Activated naive CD8-positive, alpha-beta T cell (primary cell): Measurements from ENCODE around the gene KIRREL3.

Experiments
- H3K27ac Mint-ChIP-seq: one replicate; pipeline ENCODE4 v1.8.0; 2021; ENCODE audit warnings: mixed read lengths
- H3K27me3 Mint-ChIP-seq: one replicate; pipeline ENCODE4 v1.8.0; 2021; ENCODE audit warnings: mixed read lengths
- H3K36me3 Mint-ChIP-seq: one replicate; pipeline ENCODE4 v1.8.0; 2021; ENCODE audit warnings: mixed read lengths
- H3K4me1 Mint-ChIP-seq: one replicate; pipeline ENCODE4 v1.8.0; 2021; ENCODE audit warnings: low read depth, mixed read lengths
- H3K4me3 Mint-ChIP-seq: one replicate; pipeline ENCODE4 v1.8.0; 2021; ENCODE audit warnings: mild to moderate bottlenecking, mixed read lengths
- H3K9me3 Mint-ChIP-seq: one replicate; pipeline ENCODE4 v1.8.0; 2021; ENCODE audit warnings: low read depth, mixed read lengths

Gene KIRREL3

DNA sequence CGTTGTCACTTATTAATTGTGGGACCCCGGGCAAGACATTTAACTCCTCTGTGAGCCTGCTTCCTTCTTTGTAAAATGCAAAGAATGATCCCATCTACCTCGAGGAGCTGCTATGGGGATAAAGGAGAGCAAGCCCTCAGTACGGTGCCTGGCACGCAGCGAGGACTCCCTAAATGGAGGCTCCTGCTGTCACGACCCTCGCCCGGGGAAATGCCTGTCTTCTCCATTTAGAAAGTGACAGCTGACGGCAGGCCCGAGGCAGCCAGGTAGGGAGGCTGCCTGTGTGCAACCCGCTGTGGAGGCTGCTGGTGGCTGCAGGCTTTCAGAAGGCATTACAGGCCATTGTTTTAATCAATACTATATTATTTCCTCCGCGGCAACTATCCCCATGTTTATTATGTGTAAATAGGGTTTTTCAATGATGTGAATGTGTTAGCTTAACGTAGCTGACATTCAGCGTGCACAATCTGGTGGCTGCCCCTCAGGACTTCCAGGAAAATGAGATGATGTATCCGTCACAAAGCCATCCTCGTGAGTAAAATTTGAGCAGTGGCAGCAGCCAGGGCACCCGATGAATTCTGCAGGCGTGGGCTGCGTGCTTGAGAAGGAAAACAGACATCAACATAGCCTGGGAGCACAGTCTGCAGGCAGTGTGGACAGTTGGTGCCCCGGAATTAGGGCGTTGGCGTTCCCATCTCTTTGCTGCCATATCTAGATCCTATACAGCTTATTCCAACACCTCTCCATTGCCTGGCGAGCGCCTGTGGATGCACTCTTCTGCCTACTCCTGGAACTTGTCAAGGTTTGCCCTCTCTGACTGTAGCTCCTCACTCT lies 416.8 kb downstream of the KIRREL3 start:
- no peak overlapping the region for H3K27ac Mint-ChIP-seq
- no peaks in the 10 kb centered on the region for H3K4me1 Mint-ChIP-seq
- H3K36me3 Mint-ChIP-seq: no peaks in the 10 kb centered on the region
- H3K27me3 Mint-ChIP-seq: no peaks in the 10 kb centered on the region
- H3K4me3 Mint-ChIP-seq: no peak overlapping the region
- no peaks in the 10 kb centered on the region for H3K9me3 Mint-ChIP-seq

DNA sequence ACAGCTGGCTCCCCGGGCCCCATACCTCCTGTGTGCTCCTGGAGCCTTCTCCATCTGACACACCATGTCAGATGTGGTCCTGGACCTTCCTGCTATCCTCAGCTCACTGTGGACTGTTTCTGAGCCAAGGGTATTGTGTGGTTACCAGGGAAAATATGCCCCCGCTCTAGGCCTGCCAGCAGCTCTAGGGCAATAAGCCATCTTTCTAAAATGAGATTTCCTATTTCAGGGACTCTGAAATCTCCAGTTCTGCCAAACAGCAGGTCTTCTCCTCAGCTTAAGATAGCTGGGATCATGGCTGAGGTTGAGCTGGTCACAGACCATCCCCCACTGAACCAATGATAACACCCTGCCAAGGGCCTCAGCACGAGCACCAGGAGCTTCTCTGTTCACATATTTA lies 417.5 kb downstream of the KIRREL3 start:
- Mint-ChIP-seq H3K27ac (no peak overlapping the region), H3K4me1 (no peaks in the 10 kb centered on the region), H3K36me3 (no peaks in the 10 kb centered on the region), H3K27me3 (no peaks in the 10 kb centered on the region), H3K9me3 (no peaks in the 10 kb centered on the region), H3K4me3 (no peak overlapping the region)

DNA sequence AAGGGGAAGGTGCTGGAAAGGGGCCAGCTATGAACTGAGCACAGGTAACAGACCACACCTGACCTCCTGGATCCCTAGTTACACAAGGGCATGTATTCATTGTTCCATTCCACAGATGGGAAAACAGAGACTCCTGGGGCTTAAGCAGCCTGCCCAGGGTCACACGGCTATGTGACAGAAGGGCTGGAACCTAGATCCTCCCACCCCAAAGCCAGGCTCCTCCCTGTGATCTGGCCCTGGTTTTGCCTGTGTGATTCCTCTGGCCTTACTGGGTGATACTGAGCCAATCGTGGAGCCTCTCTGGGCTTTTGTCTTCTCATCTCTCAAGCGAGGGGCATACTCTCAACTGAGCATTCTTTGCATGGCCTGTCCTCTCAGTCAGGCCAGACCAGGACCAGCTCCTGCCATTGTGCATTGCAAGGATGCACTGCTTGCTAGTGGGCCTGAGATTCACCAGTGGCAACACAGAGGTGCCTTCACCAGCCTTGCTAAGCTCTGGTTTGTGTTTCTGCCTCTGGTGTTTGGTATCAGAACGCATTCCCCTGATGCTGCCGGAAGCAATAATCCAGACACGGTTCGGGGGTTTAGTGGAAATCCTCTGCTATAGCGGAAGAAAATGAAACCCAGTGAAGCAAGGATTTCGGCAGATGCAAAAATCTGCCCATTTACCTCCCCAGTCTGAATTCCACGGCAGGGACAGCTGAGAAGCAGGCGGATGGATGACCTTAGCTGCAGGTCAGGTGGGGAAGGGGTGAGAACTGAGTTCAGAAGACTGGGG lies 418.5 kb downstream of the KIRREL3 start:
- Mint-ChIP-seq H3K4me3 (no peak overlapping the region), H3K9me3 (no peaks in the 10 kb centered on the region), H3K4me1 (no peaks in the 10 kb centered on the region), H3K27ac (no peak overlapping the region), H3K27me3 (no peaks in the 10 kb centered on the region), H3K36me3 (no peaks in the 10 kb centered on the region)

DNA sequence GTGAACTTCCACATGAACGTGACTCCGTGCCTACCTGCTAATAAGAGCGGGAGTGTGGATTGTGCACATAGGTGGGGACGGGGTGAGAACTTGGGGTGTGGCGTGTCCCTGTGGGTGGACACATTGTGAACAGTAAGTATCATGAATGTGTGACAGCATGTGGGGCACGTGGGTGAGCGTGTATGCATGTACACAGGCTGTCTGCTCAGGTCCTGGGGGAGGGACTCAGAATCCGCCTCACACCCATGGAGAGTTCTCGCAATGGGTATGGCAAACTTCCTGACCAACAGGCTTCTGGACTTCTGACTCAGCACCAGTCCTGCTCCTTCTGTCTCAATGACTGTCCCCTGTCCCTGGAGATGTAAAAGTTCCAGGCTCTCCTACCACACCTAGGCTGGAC lies 422.1 kb downstream of the KIRREL3 start:
- Mint-ChIP-seq H3K4me1 (no peaks in the 10 kb centered on the region), H3K9me3 (no peaks in the 10 kb centered on the region), H3K27me3 (no peaks in the 10 kb centered on the region), H3K36me3 (no peaks in the 10 kb centered on the region), H3K27ac (no peak overlapping the region), H3K4me3 (no peak overlapping the region)

DNA sequence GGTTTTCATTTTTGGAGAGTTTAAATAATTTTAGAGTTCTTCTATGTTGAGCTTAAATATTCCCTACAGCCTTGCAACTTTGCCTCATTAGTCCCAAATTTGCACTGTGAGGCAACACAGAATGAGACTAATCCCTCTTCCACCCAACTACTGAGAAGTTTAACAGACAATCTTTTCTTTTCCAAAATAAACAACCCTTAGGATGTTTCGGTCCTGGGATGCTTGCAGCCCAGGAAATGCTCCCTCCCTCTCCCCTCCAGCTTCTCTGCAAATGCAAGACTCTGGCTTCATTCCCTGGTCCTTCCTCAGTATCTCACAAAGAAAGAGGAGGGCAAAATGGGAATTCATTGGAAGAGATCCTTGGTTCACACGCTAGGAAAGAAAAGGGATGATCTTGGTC lies 422.5 kb downstream of the KIRREL3 start:
- no peak overlapping the region for H3K27ac Mint-ChIP-seq
- no peak overlapping the region for H3K4me3 Mint-ChIP-seq
- H3K36me3 Mint-ChIP-seq: no peaks in the 10 kb centered on the region
- no peaks in the 10 kb centered on the region for H3K27me3 Mint-ChIP-seq
- no peaks in the 10 kb centered on the region for H3K9me3 Mint-ChIP-seq
- no peaks in the 10 kb centered on the region for H3K4me1 Mint-ChIP-seq

DNA sequence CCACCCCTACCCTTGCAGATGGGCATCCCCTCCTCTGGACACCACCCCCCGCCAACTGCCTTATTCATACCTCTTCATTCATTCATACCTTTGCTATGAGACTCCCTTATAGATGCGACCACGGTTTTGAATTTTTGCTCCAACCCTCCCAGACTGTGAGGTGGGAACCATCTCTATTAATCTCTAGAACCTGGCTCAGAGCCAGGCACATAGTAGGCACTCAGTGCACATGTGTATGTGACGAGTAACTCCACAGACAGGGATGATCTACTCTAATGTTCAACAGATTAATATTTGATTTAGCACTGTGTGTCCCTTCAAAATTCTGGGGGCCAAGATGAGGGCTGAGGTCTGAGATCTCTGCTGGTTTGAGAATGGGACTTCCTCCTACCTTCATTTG lies 424.7 kb downstream of the KIRREL3 start:
- no peaks in the 10 kb centered on the region for H3K9me3 Mint-ChIP-seq
- H3K4me3 Mint-ChIP-seq: no peak overlapping the region
- H3K4me1 Mint-ChIP-seq: no peaks in the 10 kb centered on the region
- H3K36me3 Mint-ChIP-seq: no peaks in the 10 kb centered on the region
- no peak overlapping the region for H3K27ac Mint-ChIP-seq
- peaks cover 9% of the 10 kb centered on the region for H3K27me3 Mint-ChIP-seq

DNA sequence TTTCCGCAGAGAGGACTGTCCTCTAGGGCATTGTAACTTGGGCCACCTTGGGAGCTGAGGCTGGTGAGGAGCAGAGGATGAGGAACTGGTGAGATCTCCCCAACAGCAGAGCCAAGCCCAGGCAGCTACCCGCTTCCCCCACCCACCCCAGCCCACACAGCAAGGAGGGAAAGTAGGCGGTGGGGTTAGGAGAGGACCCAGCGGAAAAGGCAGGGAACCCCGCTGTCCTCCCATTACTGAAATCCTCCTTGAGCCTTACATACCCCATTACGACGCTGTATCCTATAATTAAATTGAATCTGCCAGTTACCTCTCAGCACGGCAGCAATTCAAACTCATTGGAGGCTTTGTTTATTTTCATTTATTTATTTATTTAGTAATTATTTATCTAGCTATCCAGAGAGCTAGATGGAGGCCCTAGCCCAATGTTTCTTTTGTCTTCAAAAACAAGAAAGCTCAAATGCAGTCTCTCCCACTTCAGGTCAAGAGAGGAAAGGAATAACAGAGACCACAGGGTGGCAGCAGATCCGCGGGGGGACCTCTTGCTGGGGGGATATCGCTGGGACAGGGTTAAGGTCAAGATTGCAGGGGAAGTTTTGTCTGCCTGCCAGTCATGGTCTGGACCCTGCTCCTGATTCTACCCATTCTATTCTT lies 427.1 kb downstream of the KIRREL3 start:
- Mint-ChIP-seq H3K27me3 (peaks cover 9% of the 10 kb centered on the region), H3K9me3 (no peaks in the 10 kb centered on the region), H3K4me3 (no peak overlapping the region), H3K36me3 (no peaks in the 10 kb centered on the region), H3K27ac (no peak overlapping the region), H3K4me1 (no peaks in the 10 kb centered on the region)

DNA sequence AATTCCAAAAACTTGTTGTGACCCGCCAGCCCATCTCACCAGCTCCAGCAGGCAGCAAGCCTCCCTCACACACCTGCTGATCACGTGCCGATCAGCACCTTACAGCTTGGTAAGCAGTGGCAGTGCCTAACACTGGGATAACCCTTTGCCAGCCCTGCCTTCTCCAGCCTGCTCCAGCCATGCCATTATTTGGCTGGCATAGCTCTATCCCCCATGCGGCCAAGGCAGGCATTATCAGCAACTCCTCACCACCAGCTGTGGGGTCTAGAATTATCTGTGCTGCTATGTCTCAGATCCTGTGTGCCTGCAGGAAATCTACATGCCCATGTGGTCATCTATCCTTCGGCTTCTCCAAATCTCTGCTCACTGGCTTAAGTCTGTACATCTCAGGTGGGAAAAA lies 430.1 kb downstream of the KIRREL3 start:
- Mint-ChIP-seq H3K9me3 (no peaks in the 10 kb centered on the region), H3K36me3 (no peaks in the 10 kb centered on the region), H3K4me1 (no peaks in the 10 kb centered on the region), H3K27ac (no peak overlapping the region), H3K4me3 (no peak overlapping the region), H3K27me3 (peaks cover 9% of the 10 kb centered on the region)

DNA sequence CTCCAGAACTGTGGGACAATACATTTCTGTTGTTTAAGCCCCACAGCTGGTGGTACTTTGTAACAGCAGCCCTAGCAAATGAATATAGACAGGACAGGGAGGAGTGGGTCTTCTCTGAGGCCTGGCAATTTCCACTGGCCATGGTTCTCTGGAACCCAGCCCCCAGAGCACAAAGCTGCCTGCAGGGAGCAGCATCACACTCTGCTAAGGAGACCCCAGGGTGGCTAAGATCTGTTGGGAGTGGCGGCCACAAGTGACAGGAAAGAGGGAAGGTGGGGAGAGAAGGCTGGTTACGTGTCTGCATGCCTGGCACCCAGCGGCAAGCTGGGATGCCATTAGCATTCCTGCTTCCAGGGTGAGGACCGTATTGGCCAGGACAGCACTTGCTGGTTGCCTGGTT lies 433.2 kb downstream of the KIRREL3 start:
- Mint-ChIP-seq H3K36me3 (no peaks in the 10 kb centered on the region), H3K4me1 (no peaks in the 10 kb centered on the region), H3K27ac (no peak overlapping the region), H3K4me3 (no peak overlapping the region), H3K9me3 (no peaks in the 10 kb centered on the region), H3K27me3 (peaks cover 16% of the 10 kb centered on the region)

DNA sequence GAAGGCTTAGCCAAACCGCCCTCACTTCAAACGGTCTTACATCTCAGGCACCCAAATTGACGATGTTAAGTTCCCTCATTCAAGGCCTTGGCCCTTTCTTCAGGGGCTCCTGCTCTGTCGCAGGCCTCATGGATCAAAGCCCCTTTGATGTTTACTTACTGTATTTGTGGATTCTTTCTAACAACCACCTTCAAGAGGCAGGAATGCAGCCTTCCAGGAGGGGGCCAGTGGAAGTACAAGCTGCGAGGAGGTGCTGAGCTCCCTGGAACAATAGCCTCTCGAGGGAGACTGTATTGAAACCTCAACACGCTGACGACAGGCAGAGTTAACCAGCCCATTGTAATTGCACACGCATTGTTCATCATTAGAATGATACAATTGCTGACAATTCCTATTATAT lies 436.0 kb downstream of the KIRREL3 start:
- Mint-ChIP-seq H3K4me3 (no peak overlapping the region), H3K27ac (no peak overlapping the region), H3K36me3 (no peaks in the 10 kb centered on the region), H3K4me1 (no peaks in the 10 kb centered on the region), H3K9me3 (peaks cover 5% of the 10 kb centered on the region), H3K27me3 (peaks cover 8% of the 10 kb centered on the region)

DNA sequence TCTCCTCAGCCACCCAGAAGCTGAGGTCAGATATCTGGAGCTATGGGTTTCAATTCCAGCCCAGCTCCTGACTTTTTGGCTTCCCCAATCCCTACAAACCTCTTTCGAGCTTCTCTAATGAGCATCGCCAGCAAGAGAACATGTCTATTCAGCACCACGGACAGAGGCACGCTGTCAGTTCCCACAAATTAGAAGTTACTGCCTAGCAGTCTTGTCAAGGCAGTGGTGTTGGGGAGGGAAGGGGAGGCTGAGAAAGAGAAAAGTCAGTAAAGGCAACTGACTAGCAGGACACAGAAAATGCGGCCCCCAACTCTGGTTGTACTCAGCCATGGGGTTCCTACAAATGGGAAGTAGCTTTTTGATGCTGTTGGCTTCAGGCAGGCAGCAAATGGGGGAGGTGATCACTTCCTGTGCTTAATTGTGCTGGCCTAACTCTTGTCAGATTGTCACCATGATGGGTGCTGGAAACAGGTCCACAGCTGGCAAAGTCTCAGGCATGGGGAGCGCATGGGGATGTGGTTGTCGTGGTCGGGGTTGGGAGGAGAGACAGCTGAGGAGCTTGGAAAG lies 439.2 kb downstream of the KIRREL3 start:
- H3K27ac Mint-ChIP-seq: no peak overlapping the region
- H3K4me1 Mint-ChIP-seq: no peaks in the 10 kb centered on the region
- no peaks in the 10 kb centered on the region for H3K36me3 Mint-ChIP-seq
- H3K27me3 Mint-ChIP-seq: peaks cover 8% of the 10 kb centered on the region
- peaks cover 5% of the 10 kb centered on the region for H3K9me3 Mint-ChIP-seq
- no peak overlapping the region for H3K4me3 Mint-ChIP-seq

DNA sequence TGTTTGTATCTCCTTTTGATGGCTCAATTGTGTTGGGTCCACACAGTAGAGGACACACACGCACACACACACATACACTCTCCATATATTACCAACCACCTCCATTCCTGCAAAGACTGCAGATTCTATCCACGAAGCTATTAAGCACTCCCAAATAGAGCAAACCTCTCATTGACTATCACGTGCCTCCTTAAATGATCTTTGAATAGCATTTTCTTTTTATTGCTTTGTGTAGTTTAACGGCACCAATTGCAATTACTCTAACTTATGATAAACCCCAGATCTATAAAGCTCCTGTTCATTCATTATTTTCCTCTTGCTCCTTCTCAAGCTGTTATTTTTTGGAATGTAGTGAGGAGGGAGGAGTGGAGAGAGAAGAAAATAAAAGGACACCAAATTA lies 440.3 kb downstream of the KIRREL3 start:
- H3K36me3 Mint-ChIP-seq: no peaks in the 10 kb centered on the region
- H3K27ac Mint-ChIP-seq: no peak overlapping the region
- peaks cover 8% of the 10 kb centered on the region for H3K27me3 Mint-ChIP-seq
- no peaks in the 10 kb centered on the region for H3K4me1 Mint-ChIP-seq
- H3K9me3 Mint-ChIP-seq: peaks cover 5% of the 10 kb centered on the region
- no peak overlapping the region for H3K4me3 Mint-ChIP-seq

DNA sequence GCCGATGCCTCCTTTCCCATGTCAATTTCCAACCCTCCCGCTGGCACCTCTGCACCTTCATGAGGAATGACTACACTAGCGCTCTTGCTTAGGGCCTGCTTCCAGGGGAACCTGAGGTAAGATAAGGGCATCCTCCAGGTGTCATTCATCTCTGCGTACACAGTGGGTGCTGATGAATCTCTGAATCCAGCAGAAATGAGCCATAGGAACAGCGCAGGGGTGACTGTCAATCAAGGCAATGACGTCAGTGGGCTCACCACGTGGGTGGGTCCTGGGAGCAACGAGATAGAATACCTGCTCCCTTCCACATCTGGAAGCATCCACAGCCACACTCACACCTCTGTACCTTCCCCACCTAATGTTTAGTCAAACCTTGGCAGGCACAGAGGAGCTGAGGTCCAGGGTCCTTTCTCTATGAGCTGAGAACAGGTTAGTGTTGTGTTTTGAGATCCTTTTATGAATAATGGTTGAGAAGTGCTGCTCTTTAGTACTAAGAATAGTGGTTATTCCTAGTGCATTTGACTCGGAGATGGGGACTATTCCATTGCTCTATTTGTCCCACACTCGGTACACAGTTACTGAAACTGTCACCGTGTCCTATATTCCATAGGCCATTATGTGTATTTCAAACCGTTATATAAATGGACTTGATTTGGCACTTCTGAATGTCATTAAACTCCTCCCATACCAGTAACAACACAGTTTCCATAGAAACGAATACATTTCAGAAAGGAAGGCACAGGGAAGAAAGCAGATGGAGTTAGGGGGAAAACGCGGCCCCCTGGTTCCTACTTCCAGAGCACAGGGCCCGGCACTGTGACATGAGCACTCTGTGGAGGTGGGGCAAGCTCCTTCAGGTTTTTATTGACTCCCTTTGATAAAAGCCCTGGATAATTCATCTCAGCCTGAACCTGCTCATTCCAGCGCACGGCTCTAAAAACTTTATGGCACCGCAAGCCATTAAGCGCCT lies 451.7 kb downstream of the KIRREL3 start:
- Mint-ChIP-seq H3K27ac (no peak overlapping the region), H3K9me3 (no peaks in the 10 kb centered on the region), H3K27me3 (peaks cover 8% of the 10 kb centered on the region), H3K36me3 (no peaks in the 10 kb centered on the region), H3K4me3 (no peak overlapping the region), H3K4me1 (no peaks in the 10 kb centered on the region)

DNA sequence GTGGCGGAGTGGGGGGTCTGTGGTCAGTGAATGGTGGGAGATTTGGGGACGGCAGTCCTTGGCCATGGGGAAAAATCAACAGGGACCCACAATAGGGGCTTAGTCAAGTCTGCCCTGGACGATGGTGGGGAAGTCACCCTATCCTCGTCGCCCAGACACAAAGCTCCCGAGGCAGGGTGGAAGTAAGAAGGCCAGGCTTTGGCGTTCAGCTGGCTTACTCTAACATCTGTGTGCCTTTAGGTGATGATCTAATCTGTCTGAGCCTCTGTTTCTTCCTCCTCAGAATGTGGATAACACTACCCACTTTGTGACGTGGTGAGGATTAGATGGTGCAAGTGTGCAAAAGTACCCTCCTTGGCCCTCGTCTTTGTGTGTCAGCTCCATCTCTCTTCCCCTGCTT lies 452.9 kb downstream of the KIRREL3 start:
- Mint-ChIP-seq H3K27ac (no peak overlapping the region), H3K36me3 (no peaks in the 10 kb centered on the region), H3K9me3 (no peaks in the 10 kb centered on the region)

More for the DNA sequence above, 452.9 kb downstream of the KIRREL3 start:
- Mint-ChIP-seq H3K4me1 (no peaks in the 10 kb centered on the region), H3K27me3 (peaks cover 10% of the 10 kb centered on the region), H3K4me3 (no peak overlapping the region)
